Suppressor macrophage (primary cell): Measurements from ENCODE around the gene SBF2.
"Not testable (repeated sequence)": the region's sequence is repeated elsewhere in the genome, so short reads cannot be mapped to it uniquely, and the experiment has no call there.

Experiments used
- DNase-seq, 4 experiments: peaks; one replicate each; pipeline ENCODE4 v3.0.0-alpha.2; 2020 to 2022

The SBF2 gene

GRCh38 chr11:10181811-10182210, 112.2 kb downstream of the SBF2 start:
- peak in 2 of 4 experiments; percentile 43 to 51 for DNase-seq

- DNase-seq: no peak
Observed at GRCh38 chr11:10164621-10165020, 129.4 kb downstream of the SBF2 start.

GRCh38 chr11:10162222-10162621, 131.8 kb downstream of the SBF2 start:
- DNase-seq: no peak

- no peak for DNase-seq
Observed at GRCh38 chr11:10160350-10160749, 133.7 kb downstream of the SBF2 start.

GRCh38 chr11:10158461-10158860, 135.6 kb downstream of the SBF2 start:
- no peak for DNase-seq

- no peak for DNase-seq
Observed at GRCh38 chr11:10155793-10156490, 138.1 kb downstream of the SBF2 start.

GRCh38 chr11:10150800-10151199, 143.2 kb downstream of the SBF2 start:
- no peak for DNase-seq

GRCh38 chr11:10149553-10149952, 144.5 kb downstream of the SBF2 start:
- no peak for DNase-seq

- no peak for DNase-seq
Observed at GRCh38 chr11:10147195-10147594, 146.8 kb downstream of the SBF2 start.

- DNase-seq: no peak
Observed at GRCh38 chr11:10144954-10145353, 149.1 kb downstream of the SBF2 start.

GRCh38 chr11:10139656-10140055, 154.4 kb downstream of the SBF2 start:
- no peak for DNase-seq

- no peak for DNase-seq
Observed at GRCh38 chr11:10139143-10139542, 154.9 kb downstream of the SBF2 start.

- DNase-seq: no peak
Observed at GRCh38 chr11:10134975-10135481, 159.0 kb downstream of the SBF2 start.

- not testable (repeated sequence) for DNase-seq
Observed at GRCh38 chr11:10134226-10134625, 159.8 kb downstream of the SBF2 start.

GRCh38 chr11:10133251-10133650, 160.8 kb downstream of the SBF2 start:
- not testable (repeated sequence) for DNase-seq

- no peak for DNase-seq
Observed at GRCh38 chr11:10130875-10131274, 163.1 kb downstream of the SBF2 start.

- DNase-seq: not testable (repeated sequence)
Observed at GRCh38 chr11:10129184-10129583, 164.8 kb downstream of the SBF2 start.

- DNase-seq: no peak
Observed at GRCh38 chr11:10125522-10126133, 168.4 kb downstream of the SBF2 start.

GRCh38 chr11:10122326-10123197, 171.5 kb downstream of the SBF2 start:
- no peak for DNase-seq

GRCh38 chr11:10118865-10119264, 175.2 kb downstream of the SBF2 start:
- no peak for DNase-seq

GRCh38 chr11:10117709-10118351, 176.2 kb downstream of the SBF2 start:
- DNase-seq: no peak

- no peak for DNase-seq
Observed at GRCh38 chr11:10116588-10116987, 177.4 kb downstream of the SBF2 start.
